Tibial artery (tissue), 4 donors: ENCODE data around the gene VWCE.

Experiments
- DNase-seq, 2 donors: peaks; one replicate each; pipeline ENCODE4 v3.0.0-alpha.2; 2019
- H3K27ac ChIP-seq, 2 donors: fragments of 200-600 bp; sonication (generic) in 1 of 2; 1 replicate in 1 of 2; 2 replicates in 1 of 2; pipeline ENCODE4 v1.5.1; 2018 to 2019; ENCODE audit warnings: mild to moderate bottlenecking in 1 of 2
- H3K27me3 ChIP-seq, 2 donors: fragments of 200-600 bp; sonication (generic) in 1 of 2; one replicate each; pipeline versions ENCODE4 v1.5.1 to v1.6.0; 2016 to 2019
- H3K36me3 ChIP-seq, 3 donors: fragments of 200-600 bp; sonication (generic) in 2 of 3; one replicate each; pipeline ENCODE4 v1.5.1; 2016 to 2019; ENCODE audit warnings: mild to moderate bottlenecking in 2 of 3
- H3K4me1 ChIP-seq, 4 donors: fragments of 200-600 bp; sonication (generic) in 2 of 4; 1 replicate in 3 of 4; 2 replicates in 1 of 4; pipeline ENCODE4 v1.5.1; 2016 to 2019
- H3K4me3 ChIP-seq, 2 donors: fragments of 200-600 bp; sonication (generic) in 1 of 2; 1 replicate in 1 of 2; 2 replicates in 1 of 2; pipeline ENCODE4 v1.5.1; 2018 to 2019; ENCODE audit warnings: mild to moderate bottlenecking in 2 of 2
- H3K9me3 ChIP-seq, 3 donors: fragments of 200-600 bp; sonication (generic) in 1 of 3; one replicate each; pipeline ENCODE4 v1.5.1; 2016 to 2019
- CTCF ChIP-seq, 2 experiments: fragments of 200-600 bp in 1 of 2; fragments of 450-650 bp in 1 of 2; IDR thresholded peaks; one replicate each; pipeline ENCODE4 v1.5.1; 2017 to 2019; ENCODE audit warnings: antibody characterized with exemption in 2 of 2, mild to moderate bottlenecking in 1 of 2, moderate library complexity in 1 of 2
- intact Hi-C: fragments of 100-400 bp; cut with DNase I; formaldehyde crosslinking; loops from one replicate; pipeline ENCODE4 v1.15.0; 2023; ENCODE audit warnings: low total_unique reads

Gene VWCE

DNA sequence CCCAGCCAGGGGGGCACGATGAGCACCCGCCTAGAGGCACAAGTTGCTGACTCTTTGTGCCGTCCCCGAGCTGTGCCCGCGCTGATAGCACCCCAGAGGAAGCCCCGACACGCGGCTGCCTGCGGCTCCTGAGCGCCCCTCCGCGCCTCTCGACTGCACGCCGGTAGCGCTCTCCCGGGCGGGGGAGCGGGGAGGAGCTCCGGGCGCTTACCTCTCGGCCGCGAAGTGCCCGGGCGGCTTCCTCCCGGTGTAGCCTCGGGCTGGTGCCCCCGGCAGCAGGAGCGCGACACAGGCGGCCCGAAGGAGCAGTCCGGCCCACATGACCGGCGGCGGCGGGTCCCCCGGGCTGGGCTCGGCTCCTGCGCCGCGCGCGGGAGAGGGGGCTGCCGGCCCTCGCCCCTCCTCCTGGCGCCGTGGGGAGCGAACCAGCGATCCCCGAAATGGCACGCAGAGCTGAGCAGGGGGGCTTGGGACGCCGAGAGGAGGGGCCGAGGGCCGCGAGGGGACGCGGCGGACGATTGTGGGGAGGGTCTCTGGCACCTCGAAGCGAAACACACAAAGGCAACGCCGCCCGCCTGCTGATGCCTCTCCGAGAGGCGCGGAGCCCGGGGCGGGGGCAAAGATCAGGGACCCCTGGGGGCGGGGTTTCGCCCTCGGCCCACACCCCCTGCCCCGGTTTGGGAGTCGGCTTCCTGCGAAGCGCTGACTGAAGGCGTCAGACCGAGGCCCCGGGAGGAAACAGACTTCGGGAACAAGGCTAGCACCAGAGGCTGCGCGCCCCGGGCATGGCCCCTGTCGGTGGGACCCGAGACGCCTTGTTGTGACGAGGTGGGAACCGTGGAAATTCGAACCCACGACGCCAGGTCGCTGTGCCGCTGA, at the start of gene VWCE:
Gene VWCE (minus strand): TSS at position 600 of the 879 bp plus-strand sequence. CDS start 279 bp downstream, at position 321.
- Histone ChIP-seq H3K9me3 (no peaks in the 10 kb centered on the region), H3K4me1 (peaks cover 0 to 42% (median 34%) of the 10 kb centered on the region in 4 donors), H3K36me3 (peaks cover 8 to 18% (median 9%) of the 10 kb centered on the region in 3 donors), H3K4me3 (peak within 1 kb of the TSS; percentile 49 to 68), H3K27me3 (peaks cover 0 to 16% of the 10 kb centered on the region in 2 donors), H3K27ac (peak within 1 kb of the TSS; percentile 14 to 36)
- DNase-seq, result peak; percentile 40 to 73
- intact Hi-C loops, result no loop called here
- TF ChIP-seq CTCF (IDR thresholded peaks at IDR 0.05), result no peak

DNA sequence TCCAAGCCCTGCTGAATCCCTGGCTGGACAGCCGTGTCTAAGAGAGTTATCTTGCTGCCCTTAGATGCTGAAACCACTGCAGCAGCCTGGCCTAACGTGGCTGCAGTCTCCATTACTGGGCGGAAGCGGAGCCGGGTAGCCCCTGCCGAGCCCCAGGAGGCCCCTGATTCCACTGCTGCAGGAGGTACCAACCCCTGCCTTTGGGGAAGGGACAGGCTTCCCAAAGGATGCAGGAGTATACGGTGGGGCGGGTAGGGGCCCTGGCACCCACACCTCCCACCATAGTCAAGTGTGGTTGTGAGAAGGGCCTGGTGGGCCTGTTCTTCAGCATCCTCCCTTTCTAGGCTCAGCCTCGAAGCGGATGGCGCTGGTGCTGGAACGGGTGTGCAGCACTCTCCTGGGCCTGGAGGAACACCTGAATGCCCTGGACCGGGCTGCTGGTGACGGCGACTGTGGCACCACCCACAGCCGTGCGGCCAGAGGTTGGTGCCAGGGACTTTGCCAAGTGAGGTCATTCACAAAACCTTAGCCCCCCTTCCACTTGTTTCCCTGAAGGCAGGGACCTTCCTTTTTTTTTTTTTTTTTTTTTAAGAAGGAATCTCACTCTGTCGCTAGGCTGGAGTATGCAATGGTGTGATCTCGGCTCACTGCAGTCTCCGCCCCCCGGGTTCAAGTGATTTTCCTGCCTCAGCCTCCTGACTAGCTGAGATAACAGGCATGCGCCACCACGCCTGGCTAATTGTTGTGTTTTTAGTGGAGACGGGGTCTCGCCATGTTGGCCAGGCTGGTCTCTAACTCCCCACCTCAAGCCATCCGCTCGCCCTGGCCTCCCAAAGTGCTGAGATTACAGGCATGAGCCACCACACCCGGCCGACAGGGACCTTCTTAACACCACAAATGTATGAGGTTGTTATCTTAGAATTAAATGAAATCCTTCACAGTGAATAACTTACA, 49.0 kb upstream of the VWCE start:
- Histone ChIP-seq H3K36me3 (peaks cover 0 to 82% (median 15%) of the 10 kb centered on the region in 3 donors), H3K4me3 (no peak overlapping the region), H3K4me1 (no peaks in the 10 kb centered on the region), H3K9me3 (no peaks in the 10 kb centered on the region), H3K27ac (no peak overlapping the region), H3K27me3 (no peaks in the 10 kb centered on the region)
- intact Hi-C loops, result no loop called here
- no peak for TF ChIP-seq CTCF (IDR thresholded peaks at IDR 0.05)
- no peak for DNase-seq

GRCh38 chr11:61342207-61342803, 47.2 kb upstream of the VWCE start:
- DNase-seq, result no peak
- TF ChIP-seq CTCF (IDR thresholded peaks at IDR 0.05), result no peak
- intact Hi-C loops, result no loop called here
- Histone ChIP-seq H3K9me3 (no peaks in the 10 kb centered on the region), H3K4me3 (no peak overlapping the region), H3K4me1 (no peaks in the 10 kb centered on the region), H3K27ac (no peak overlapping the region), H3K36me3 (peaks cover 0 to 77% (median 6%) of the 10 kb centered on the region in 3 donors), H3K27me3 (no peaks in the 10 kb centered on the region)

DNA sequence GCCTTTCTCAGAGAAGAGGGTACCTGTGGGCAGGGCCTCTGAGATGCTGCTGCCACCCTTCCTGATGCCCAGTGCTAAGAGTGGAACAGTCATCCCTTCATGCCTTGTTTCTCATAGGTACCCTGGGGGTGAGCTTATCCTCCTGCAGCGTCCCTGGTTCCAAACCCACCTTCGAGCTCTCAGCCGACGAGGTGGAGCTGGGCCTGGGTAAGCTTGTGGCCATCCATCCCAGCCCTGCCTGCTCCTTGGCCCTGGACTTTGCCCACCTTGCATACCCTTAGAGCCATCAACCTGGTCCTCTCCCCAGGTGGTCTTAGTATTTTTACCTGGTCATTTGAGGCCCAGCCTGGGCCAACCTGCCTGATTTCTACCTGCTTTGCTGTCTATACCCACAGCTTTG, 46.6 kb upstream of the VWCE start:
- no peak for DNase-seq
- no peak overlapping the region for H3K27ac ChIP-seq
- H3K36me3 ChIP-seq, result peaks cover 0 to 71% (median 6%) of the 10 kb centered on the region in 3 donors
- H3K9me3 ChIP-seq, result no peaks in the 10 kb centered on the region
- no peaks in the 10 kb centered on the region for H3K27me3 ChIP-seq
- no peak for TF ChIP-seq CTCF (IDR thresholded peaks at IDR 0.05)
- peaks cover 0 to under 1% (median 0%) of the 10 kb centered on the region in 4 donors for H3K4me1 ChIP-seq
- intact Hi-C loops, result no loop called here
- no peak overlapping the region for H3K4me3 ChIP-seq

- intact Hi-C loops, result no loop called here
- peaks cover 0 to 8% (median under 1%) of the 10 kb centered on the region in 4 donors for H3K4me1 ChIP-seq
- no peaks in the 10 kb centered on the region for H3K27me3 ChIP-seq
- no peak overlapping the region for H3K4me3 ChIP-seq
- H3K36me3 ChIP-seq, result peaks cover 0 to 65% (median 6%) of the 10 kb centered on the region in 3 donors
- no peak for TF ChIP-seq CTCF (IDR thresholded peaks at IDR 0.05)
- DNase-seq, result no peak
- no peak overlapping the region for H3K27ac ChIP-seq
- H3K9me3 ChIP-seq, result no peaks in the 10 kb centered on the region
Measured at GRCh38 chr11:61340979-61341378, 45.9 kb upstream of the VWCE start.
